H1 (cell line): ENCODE measurements around the gene ACOT12. TPM values are rescaled to one million over a fixed set of nuclear protein-coding genes. Genes with fewer than 3 reads are reported as not detected.

ENCODE experiments used
- CTCF ChIA-PET: fragments of 300-600 bp; sonication (Branson Sonifier 250); formaldehyde crosslinking; loops from one replicate; lab custom pipeline; 2021; ENCODE audit not compliant: partially characterized antibody; lab: Charles Lee
- POLR2A ChIA-PET: fragments of 300-600 bp; sonication (Branson Sonifier 250); formaldehyde crosslinking; loops from one replicate; lab custom pipeline; 2021; ENCODE audit warnings: inconsistent platforms; ENCODE audit not compliant: partially characterized antibody; lab: Charles Lee
- DNase-seq, 2 experiments: peaks; one replicate each; pipeline versions ENCODE4 v3.0.0 to v3.0.0-alpha.2; 2010 to 2022; ENCODE audit warnings: low spot score in 2 of 2, low read depth in 1 of 2, mixed read lengths in 1 of 2
- FAIRE-seq: peaks from 2 replicates; lab custom pipeline; 2011; peaks lifted over from hg19 to GRCh38; lab: Jason Lieb, UNC
- H2AFZ ChIP-seq: 2 replicates; pipeline ENCODE4 v1.8.1; 2012; ENCODE audit warnings: low read length, inconsistent platforms
- H2AK5ac ChIP-seq: 2 replicates; pipeline ENCODE4 v1.6.1; 2013; ENCODE audit warnings: low read depth, low read length
- H2BK120ac ChIP-seq: replicated peaks from 2 replicates; pipeline ENCODE3; 2013; ENCODE audit warnings: low read depth, low read length, inconsistent platforms
- H2BK12ac ChIP-seq: 2 replicates; pipeline ENCODE4 v1.6.1; 2013; ENCODE audit warnings: low read depth, low read length
- H2BK15ac ChIP-seq: 2 replicates; pipeline ENCODE4 v1.6.1; 2013; ENCODE audit warnings: low read length
- H2BK20ac ChIP-seq: 2 replicates; pipeline ENCODE4 v1.6.1; 2013; ENCODE audit warnings: low read length
- H2BK5ac ChIP-seq: 2 replicates; pipeline ENCODE4 v1.6.1; 2013; ENCODE audit warnings: low read depth, low read length
- H3K14ac ChIP-seq: 2 replicates; pipeline ENCODE4 v1.6.1; 2013; ENCODE audit warnings: inconsistent platforms; ENCODE audit not compliant: insufficient read length
- H3K18ac ChIP-seq: 2 replicates; pipeline ENCODE4 v1.6.1; 2013; ENCODE audit warnings: low read length; ENCODE audit errors: extremely low read depth
- H3K23ac ChIP-seq: 2 replicates; pipeline ENCODE4 v1.6.1; 2013; ENCODE audit warnings: inconsistent platforms; ENCODE audit not compliant: insufficient read length
- H3K23me2 ChIP-seq: 2 replicates; pipeline ENCODE4 v1.6.1; 2013; ENCODE audit warnings: low read depth, low read length
- H3K27ac ChIP-seq: 2 replicates; pipeline ENCODE4 v1.6.1; 2011; ENCODE audit warnings: low read depth, low read length, inconsistent platforms
- H3K27me3 ChIP-seq, 4 experiments: replicated peaks in 1 of 4; 1 replicate in 1 of 4; 2 replicates in 3 of 4; pipeline versions ENCODE4 v1.6.1 to v1.8.1; 2011 to 2013; ENCODE audit warnings: low read length in 3 of 4, mild to moderate bottlenecking in 3 of 4, inconsistent platforms in 2 of 4, mixed read lengths in 2 of 4, moderate library complexity in 1 of 4; ENCODE audit not compliant: control insufficient read depth in 3 of 4, insufficient read depth in 3 of 4; ENCODE audit errors: extremely low read depth in 1 of 4
- H3K36me3 ChIP-seq, 4 experiments: 2 replicates each; pipeline versions ENCODE4 v1.6.1 to v1.8.1; 2011 to 2013; ENCODE audit warnings: mild to moderate bottlenecking in 4 of 4, low read length in 3 of 4, moderate library complexity in 2 of 4, control low read depth in 1 of 4, inconsistent platforms in 1 of 4; ENCODE audit not compliant: insufficient read depth in 4 of 4, control insufficient read depth in 2 of 4
- H3K4ac ChIP-seq: replicated peaks from 2 replicates; pipeline ENCODE3; 2013; ENCODE audit warnings: low read length, low read depth, mixed read lengths, inconsistent platforms; ENCODE audit not compliant: insufficient read length
- H3K4me1 ChIP-seq, 4 experiments: replicated peaks in 1 of 4; 1 replicate in 1 of 4; 2 replicates in 3 of 4; pipeline versions ENCODE4 v1.6.1 to v1.8.1; 2011 to 2013; ENCODE audit warnings: low read length in 3 of 4, inconsistent platforms in 2 of 4, mixed read lengths in 1 of 4; ENCODE audit not compliant: insufficient read depth in 4 of 4, control insufficient read depth in 3 of 4
- H3K4me2 ChIP-seq, 2 experiments: 2 replicates each; pipeline versions ENCODE4 v1.6.1 to v1.8.1; 2011 to 2013; ENCODE audit warnings: low read depth in 2 of 2, low read length in 2 of 2, control low read depth in 1 of 2, inconsistent platforms in 1 of 2, mild to moderate bottlenecking in 1 of 2; ENCODE audit not compliant: insufficient read depth in 1 of 2
- H3K4me3 ChIP-seq, 4 experiments: fragments of 200-600, 300-600 bp in 1 of 4; sonication (generic), shearing (Covaris generic), sonication (Bioruptor Twin) in 1 of 4; 2 replicates each; pipeline versions ENCODE4 v1.5.1 to v1.8.1; 2011 to 2016; ENCODE audit warnings: low read length in 4 of 4, low read depth in 3 of 4, control low read depth in 2 of 4, inconsistent platforms in 2 of 4, mild to moderate bottlenecking in 2 of 4, mixed read lengths in 1 of 4, moderate library complexity in 1 of 4; ENCODE audit not compliant: insufficient read depth in 2 of 4; ENCODE audit errors: extremely low read depth in 1 of 4
- H3K56ac ChIP-seq: replicated peaks from 2 replicates; pipeline ENCODE3; 2013; ENCODE audit warnings: low read depth, mild to moderate bottlenecking, mixed read lengths, low read length, inconsistent platforms; ENCODE audit not compliant: insufficient read length
- H3K79me1 ChIP-seq: 2 replicates; pipeline ENCODE4 v1.6.1; 2013; ENCODE audit warnings: low read depth, low read length, control low read depth
- H3K79me2 ChIP-seq, 2 experiments: 2 replicates each; pipeline versions ENCODE4 v1.6.1 to v1.8.1; 2012 to 2013; ENCODE audit warnings: low read length in 2 of 2, mild to moderate bottlenecking in 2 of 2, inconsistent platforms in 1 of 2; ENCODE audit not compliant: insufficient read depth in 2 of 2, control insufficient read depth in 1 of 2
- H3K9ac ChIP-seq, 4 experiments: replicated peaks in 1 of 4; 1 replicate in 1 of 4; 2 replicates in 3 of 4; pipeline versions ENCODE4 v1.6.1 to v1.8.1; 2011 to 2013; ENCODE audit warnings: low read depth in 3 of 4, low read length in 3 of 4, control low read depth in 2 of 4, mild to moderate bottlenecking in 2 of 4, moderate library complexity in 2 of 4, inconsistent platforms in 1 of 4; ENCODE audit errors: extremely low read depth in 1 of 4
- H3K9me3 ChIP-seq, 2 experiments: 2 replicates each; pipeline versions ENCODE4 v1.6.1 to v1.8.1; 2012 to 2013; ENCODE audit warnings: mild to moderate bottlenecking in 2 of 2, moderate library complexity in 2 of 2, control low read depth in 1 of 2, inconsistent platforms in 1 of 2, low read depth in 1 of 2, low read length in 1 of 2, mixed read lengths in 1 of 2; ENCODE audit not compliant: insufficient read depth in 2 of 2
- H4K20me1 ChIP-seq, 2 experiments: replicated peaks in 1 of 2; 2 replicates each; pipeline versions ENCODE3 to v1.8.1; 2011 to 2013; ENCODE audit warnings: inconsistent platforms in 2 of 2, low read length in 2 of 2, mild to moderate bottlenecking in 1 of 2; ENCODE audit not compliant: insufficient read depth in 2 of 2, control insufficient read depth in 1 of 2
- H4K5ac ChIP-seq: 2 replicates; pipeline ENCODE4 v1.6.1; 2013; ENCODE audit warnings: low read length, low read depth, mixed read lengths, inconsistent platforms; ENCODE audit not compliant: insufficient read length
- H4K8ac ChIP-seq: 2 replicates; pipeline ENCODE4 v1.8.0; 2013; ENCODE audit warnings: mild to moderate bottlenecking, moderate library complexity, low read length, inconsistent platforms; ENCODE audit not compliant: insufficient read depth; ENCODE audit errors: extremely low read depth
- H4K91ac ChIP-seq: replicated peaks from 2 replicates; pipeline ENCODE3; 2013; ENCODE audit warnings: low read length, mixed read lengths, inconsistent platforms; ENCODE audit not compliant: insufficient read length
- CEBPB ChIP-seq: IDR thresholded peaks from 2 replicates; pipeline ENCODE4 v1.6.1; 2012; ENCODE audit warnings: low read depth, low read length
- EZH2 ChIP-seq: fragments of 200-600 bp; sonication (generic); IDR thresholded peaks from 2 replicates; pipeline ENCODE4 v1.7.1; 2012; ENCODE audit warnings: low read depth, mild to moderate bottlenecking, moderate library complexity, low read length, inconsistent platforms; ENCODE audit not compliant: severe bottlenecking
- RAD21 ChIP-seq, 2 experiments: IDR thresholded peaks in 1 of 2; conservative IDR thresholded peaks in 1 of 2; 2 replicates each; pipeline ENCODE4 v1.6.1; 2011; ENCODE audit warnings: low read depth in 2 of 2, low read length in 2 of 2, improper control_type of control experiment in 1 of 2, inconsistent platforms in 1 of 2, mild to moderate bottlenecking in 1 of 2, moderate library complexity in 1 of 2
- SIRT6 ChIP-seq: IDR thresholded peaks from one replicate; pipeline ENCODE4 v1.7.1; 2012; ENCODE audit warnings: low read length, inconsistent platforms
- WGBS, 2 experiments: shearing (Covaris generic) in 1 of 2; methylation state at CpG; one replicate each; pipeline versions ENCODE4 v1.1.6 to v1.1.7; 2013 to 2015; ENCODE audit warnings: low lambda C conversion rate in 2 of 2, mixed read lengths in 2 of 2, inconsistent platforms in 1 of 2, low coverage in 1 of 2, missing lambda C conversion rate in 1 of 2; ENCODE audit not compliant: insufficient replicate concordance in 2 of 2, insufficient coverage in 1 of 2, insufficient read length in 1 of 2; ENCODE audit errors: extremely low coverage in 1 of 2, missing lambda C conversion rate in 1 of 2; 5-methylcytosine and 5-hydroxymethylcytosine counted together
- polyA plus RNA-seq, 7 experiments: library from polyadenylated mRNA; depleted of rRNA in 3 of 7; stranded (reverse) in 5 of 7; unstranded in 2 of 7; fragments of >200 nt in 5 of 7; fragments of 200-250 nt in 2 of 7; gene quantifications; 1 replicate in 5 of 7; 2 replicates in 1 of 7; 4 replicates in 1 of 7; pipeline versions ENCODE4 v1.2.1 to v1.2.3, GENCODE V29; 2011 to 2013; ENCODE audit warnings: missing spikeins in 2 of 7, mixed read lengths in 2 of 7
- total RNA-seq: library from RNA; stranded (reverse); fragmentation: NEBNext Ultra II Directional; extraction: Animal tissue kit (Norgen Biotek cat#: 25700); gene quantifications from 2 replicates; pipeline ENCODE4 v1.2.1, GENCODE V29; 2021
- TF ChIP-seq, protein P1 (sequence below), 3 experiments: IDR thresholded peaks; 1 replicate in 2 of 3; 2 replicates in 1 of 3; pipeline versions ENCODE4 v1.5.1 to v1.6.1; 2011; ENCODE audit warnings: low read length in 3 of 3, mild to moderate bottlenecking in 3 of 3, inconsistent platforms in 2 of 3, low read depth in 1 of 3, moderate library complexity in 1 of 3; ENCODE audit not compliant: insufficient read depth in 1 of 3; ENCODE audit errors: control extremely low read depth in 1 of 3

ACOT12 gene
- total and polyA plus RNA-seq, 2 of the 8 experiments (the other 6 are each of a cell fraction or from before 2014, with no cell fraction given): 0.29 TPM; not detected in 1

DNA sequence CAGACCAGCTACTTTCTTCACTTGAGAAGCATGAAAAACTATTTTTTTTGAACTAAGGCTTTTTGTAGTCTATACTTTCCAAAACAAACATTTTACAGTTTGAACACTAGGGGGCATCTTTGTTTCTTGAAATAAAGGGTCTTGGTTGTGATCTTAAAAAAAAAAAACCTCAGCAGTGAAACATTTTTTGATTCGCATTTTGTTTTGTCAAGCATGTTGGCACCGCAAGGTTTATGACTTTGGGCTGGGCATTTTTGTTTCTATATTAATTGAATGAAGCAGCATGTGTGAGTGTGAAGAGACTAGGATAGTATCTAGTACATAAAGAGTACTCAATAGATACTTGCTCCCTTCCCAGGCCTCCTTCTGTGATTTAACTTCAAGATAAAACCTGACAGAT, 31.6 kb upstream of the ACOT12 start:
- Histone ChIP-seq H3K9ac (no peak overlapping the region), H4K5ac (no peak overlapping the region), H4K20me1 (no peaks in the 10 kb centered on the region), H2BK12ac (no peak overlapping the region), H3K56ac (no peak overlapping the region), H4K91ac (no peak overlapping the region), H4K8ac (no peak overlapping the region), H2BK120ac (no peak overlapping the region), H3K14ac (no peak overlapping the region), H2AFZ (no peak overlapping the region), H3K9me3 (no peaks in the 10 kb centered on the region), H3K27me3 (no peaks in the 10 kb centered on the region), H3K79me2 (no peaks in the 10 kb centered on the region), H3K4ac (no peak overlapping the region), H3K79me1 (no peaks in the 10 kb centered on the region), H3K23ac (no peak overlapping the region), H3K23me2 (no peaks in the 10 kb centered on the region), H3K27ac (no peak overlapping the region), H2BK5ac (no peak overlapping the region), H3K4me3 (no peak overlapping the region), H2BK20ac (no peak overlapping the region), H3K4me2 (no peak overlapping the region), H2AK5ac (no peak overlapping the region), H2BK15ac (no peak overlapping the region), H3K18ac (no peak overlapping the region), H3K36me3 (no peaks in the 10 kb centered on the region; a peak in 1 of 8 replicates), H3K4me1 (no peaks in the 10 kb centered on the region)
- CTCF ChIA-PET: interaction anchor here (0.7 to 2.9 kb wide), 17 partner anchors 12 to 801 kb away, joined by 3 to 11 read pairs (median 3); partner anchors contain the start of gene ACOT12
- POLR2A ChIA-PET: no interaction called here
- FAIRE-seq (peak; percentile 19), DNase-seq (no peak)
- WGBS, 2 experiments: 43% methylated on average over 2 of the region's 2 CpGs; no CpG with 5 or more reads in 1 of the 2 experiments
- TF ChIP-seq EZH2 (no peak), CEBPB (no peak), RAD21 (IDR thresholded peaks at IDR 0.05 in 1 of 2, conservative IDR thresholded peaks at IDR 0.05 in 1 of 2; ENCODE audit: low read depth in 2 of 2, low read length in 2 of 2) (peak; percentile 53 to 61), SIRT6 (no peak)
- TF ChIP-seq, protein P1, sequence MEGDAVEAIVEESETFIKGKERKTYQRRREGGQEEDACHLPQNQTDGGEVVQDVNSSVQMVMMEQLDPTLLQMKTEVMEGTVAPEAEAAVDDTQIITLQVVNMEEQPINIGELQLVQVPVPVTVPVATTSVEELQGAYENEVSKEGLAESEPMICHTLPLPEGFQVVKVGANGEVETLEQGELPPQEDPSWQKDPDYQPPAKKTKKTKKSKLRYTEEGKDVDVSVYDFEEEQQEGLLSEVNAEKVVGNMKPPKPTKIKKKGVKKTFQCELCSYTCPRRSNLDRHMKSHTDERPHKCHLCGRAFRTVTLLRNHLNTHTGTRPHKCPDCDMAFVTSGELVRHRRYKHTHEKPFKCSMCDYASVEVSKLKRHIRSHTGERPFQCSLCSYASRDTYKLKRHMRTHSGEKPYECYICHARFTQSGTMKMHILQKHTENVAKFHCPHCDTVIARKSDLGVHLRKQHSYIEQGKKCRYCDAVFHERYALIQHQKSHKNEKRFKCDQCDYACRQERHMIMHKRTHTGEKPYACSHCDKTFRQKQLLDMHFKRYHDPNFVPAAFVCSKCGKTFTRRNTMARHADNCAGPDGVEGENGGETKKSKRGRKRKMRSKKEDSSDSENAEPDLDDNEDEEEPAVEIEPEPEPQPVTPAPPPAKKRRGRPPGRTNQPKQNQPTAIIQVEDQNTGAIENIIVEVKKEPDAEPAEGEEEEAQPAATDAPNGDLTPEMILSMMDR (IDR thresholded peaks at IDR 0.05; ENCODE audit: control extremely low read depth in 1 of 3, insufficient read depth in 1 of 3, low read depth in 1 of 3, low read length in 3 of 3): peak in 2 of 3 experiments; percentile 13 to 27; a peak in 2 of 4 replicates
